CD4-positive, CD25-positive, alpha-beta regulatory T cell (primary cell): ENCODE measurements around the gene FSD2. TPM values are rescaled to one million over a fixed set of nuclear protein-coding genes. Genes with fewer than 3 reads are reported as not detected.

Source experiments
- ATAC-seq, 2 donors: fragments of 150-1000 bp; cut with Tn5 transposase; one replicate each; pipeline ENCODE4 v1.10.0; 2021; ENCODE audit warnings: low read depth in 2 of 2, moderate number of reproducible peaks in 2 of 2, moderate library complexity in 1 of 2
- DNase-seq, 3 donors: peaks; one replicate each; pipeline versions ENCODE4 v3.0.0 to v3.0.0-alpha.2; 2012 to 2022; ENCODE audit warnings: mixed read lengths in 1 of 3
- H3K27ac ChIP-seq: one replicate; pipeline ENCODE4 v1.7.0; 2013; ENCODE audit warnings: mild to moderate bottlenecking, low read length; ENCODE audit not compliant: insufficient read depth, poor library complexity, severe bottlenecking
- H3K27me3 ChIP-seq: one replicate; pipeline ENCODE4 v1.7.0; 2013; ENCODE audit warnings: low read length; ENCODE audit not compliant: control insufficient read depth, insufficient read depth
- H3K36me3 ChIP-seq: one replicate; pipeline ENCODE4 v1.7.0; 2013; ENCODE audit warnings: mild to moderate bottlenecking, low read length, moderate library complexity; ENCODE audit not compliant: control insufficient read depth, insufficient read depth
- H3K4me1 ChIP-seq: 2 replicates; pipeline ENCODE4 v1.7.0; 2013; ENCODE audit warnings: mild to moderate bottlenecking, low read length; ENCODE audit not compliant: insufficient read depth, control insufficient read depth, poor library complexity, severe bottlenecking
- H3K4me3 ChIP-seq: one replicate; pipeline ENCODE4 v1.7.0; 2013; ENCODE audit warnings: low read depth, mild to moderate bottlenecking, low read length, moderate library complexity
- H3K9me3 ChIP-seq, 2 experiments: 1 replicate in 1 of 2; 2 replicates in 1 of 2; pipeline ENCODE4 v1.7.0; 2013; ENCODE audit warnings: low read length in 2 of 2, mild to moderate bottlenecking in 1 of 2, moderate library complexity in 1 of 2; ENCODE audit not compliant: control insufficient read depth in 2 of 2
- H3K27ac Mint-ChIP-seq, 3 donors: one replicate each; pipeline ENCODE4 v1.8.0; 2020 to 2022; ENCODE audit warnings: mild to moderate bottlenecking in 3 of 3, mixed read lengths in 3 of 3, moderate library complexity in 2 of 3
- H3K27me3 Mint-ChIP-seq: one replicate; pipeline ENCODE4 v1.8.0; 2022; ENCODE audit warnings: mild to moderate bottlenecking, mixed read lengths
- H3K36me3 Mint-ChIP-seq: one replicate; pipeline ENCODE4 v1.8.0; 2020; ENCODE audit warnings: mixed read lengths
- H3K4me1 Mint-ChIP-seq, 4 donors: one replicate each; pipeline ENCODE4 v1.8.0; 2020 to 2022; ENCODE audit warnings: mixed read lengths in 4 of 4, mild to moderate bottlenecking in 1 of 4
- H3K4me3 Mint-ChIP-seq, 4 donors: one replicate each; pipeline ENCODE4 v1.8.0; 2020 to 2022; ENCODE audit warnings: mild to moderate bottlenecking in 4 of 4, mixed read lengths in 4 of 4, moderate library complexity in 3 of 4
- H3K9me3 Mint-ChIP-seq, 7 donors: one replicate each; pipeline ENCODE4 v1.8.0; 2020 to 2022; ENCODE audit warnings: mixed read lengths in 7 of 7, mild to moderate bottlenecking in 3 of 7, moderate library complexity in 2 of 7
- polyA plus RNA-seq, 4 donors: library from polyadenylated mRNA; unstranded; fragments of 300-500 nt; fragmentation: Illumina TruSeq; gene quantifications; one replicate each; pipeline ENCODE4 v1.2.3, GENCODE V29; 2021
- total RNA-seq: library from RNA; stranded (reverse); gene quantifications from one replicate; pipeline ENCODE4 v1.2.3, GENCODE V29; 2022

The FSD2 gene
- total and polyA plus RNA-seq, 5 donors from 2014 or later, result 0.06 to 0.09 TPM; not detected in 3

GRCh38 chr15:82743810-82744209, 62.1 kb downstream of the FSD2 start:
- H3K27me3 ChIP-seq, result no peaks in the 10 kb centered on the region
- H3K36me3 ChIP-seq, result no peaks in the 10 kb centered on the region
- Mint-ChIP-seq H3K9me3 (peaks cover 0 to 1% (median 0%) of the 10 kb centered on the region in 7 donors), H3K4me3 (peak overlapping the region in 1 of 4 donors; percentile 7), H3K4me1 (peaks cover 0 to 11% (median 4%) of the 10 kb centered on the region in 4 donors), H3K27ac (peak overlapping the region in 2 of 3 donors; percentile 12 to 58), H3K27me3 (no peaks in the 10 kb centered on the region), H3K36me3 (no peaks in the 10 kb centered on the region)
- no peak for ATAC-seq
- no peak overlapping the region for H3K27ac ChIP-seq
- H3K4me3 ChIP-seq, result no peak overlapping the region
- DNase-seq, result no peak
- H3K9me3 ChIP-seq, result no peaks in the 10 kb centered on the region
- no peaks in the 10 kb centered on the region for H3K4me1 ChIP-seq

- Mint-ChIP-seq H3K4me1 (peaks cover 0 to 5% (median 2%) of the 10 kb centered on the region in 4 donors), H3K27ac (no peak overlapping the region), H3K36me3 (peaks cover 8% of the 10 kb centered on the region), H3K9me3 (peaks cover 0 to 1% (median 0%) of the 10 kb centered on the region in 7 donors), H3K4me3 (no peak overlapping the region), H3K27me3 (no peaks in the 10 kb centered on the region)
- Histone ChIP-seq H3K36me3 (no peaks in the 10 kb centered on the region), H3K9me3 (no peaks in the 10 kb centered on the region), H3K4me1 (no peaks in the 10 kb centered on the region), H3K27ac (no peak overlapping the region), H3K4me3 (no peak overlapping the region), H3K27me3 (no peaks in the 10 kb centered on the region)
- ATAC-seq (no peak), DNase-seq (no peak)
Measured at GRCh38 chr15:82742134-82742533, 63.7 kb downstream of the FSD2 start.

GRCh38 chr15:82739086-82739485, 66.8 kb downstream of the FSD2 start:
- Mint-ChIP-seq H3K27me3 (no peaks in the 10 kb centered on the region), H3K9me3 (no peaks in the 10 kb centered on the region), H3K4me3 (no peak overlapping the region), H3K27ac (no peak overlapping the region), H3K36me3 (peaks cover 20% of the 10 kb centered on the region), H3K4me1 (peaks cover 0 to 5% (median under 1%) of the 10 kb centered on the region in 4 donors)
- ATAC-seq, result no peak
- H3K36me3 ChIP-seq, result peaks cover 10% of the 10 kb centered on the region
- H3K9me3 ChIP-seq, result no peaks in the 10 kb centered on the region
- no peak overlapping the region for H3K27ac ChIP-seq
- no peak for DNase-seq
- H3K27me3 ChIP-seq, result no peaks in the 10 kb centered on the region
- H3K4me1 ChIP-seq, result no peaks in the 10 kb centered on the region
- H3K4me3 ChIP-seq, result no peak overlapping the region

GRCh38 chr15:82737975-82738374, 67.9 kb downstream of the FSD2 start:
- DNase-seq (no peak), ATAC-seq (no peak)
- no peaks in the 10 kb centered on the region for H3K27me3 ChIP-seq
- no peak overlapping the region for H3K4me3 Mint-ChIP-seq
- H3K36me3 Mint-ChIP-seq, result peaks cover 26% of the 10 kb centered on the region
- peaks cover 0 to 5% (median under 1%) of the 10 kb centered on the region in 4 donors for H3K4me1 Mint-ChIP-seq
- H3K9me3 ChIP-seq, result no peaks in the 10 kb centered on the region
- no peaks in the 10 kb centered on the region for H3K27me3 Mint-ChIP-seq
- no peak overlapping the region for H3K4me3 ChIP-seq
- no peak overlapping the region for H3K27ac ChIP-seq
- no peaks in the 10 kb centered on the region for H3K4me1 ChIP-seq
- no peaks in the 10 kb centered on the region for H3K9me3 Mint-ChIP-seq
- no peak overlapping the region for H3K27ac Mint-ChIP-seq
- peaks cover 10% of the 10 kb centered on the region for H3K36me3 ChIP-seq

DNA sequence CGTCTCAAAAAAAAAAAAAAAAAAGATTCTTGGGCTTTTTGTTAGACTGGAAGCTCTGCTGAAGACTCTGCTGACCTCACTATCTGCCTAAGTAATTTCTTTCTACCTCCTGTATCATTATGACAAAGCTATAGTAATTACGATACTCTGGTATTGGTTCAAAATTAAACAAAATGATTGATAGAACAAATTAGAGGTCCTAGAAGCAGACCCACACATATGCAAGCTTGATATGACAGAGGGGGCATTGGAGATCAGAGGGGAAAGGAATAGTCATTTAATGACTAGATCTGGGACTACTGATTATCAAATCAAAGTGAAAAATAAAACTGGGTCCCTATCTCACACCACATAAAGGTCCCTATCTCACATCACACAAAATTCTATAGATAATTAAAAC, 74.3 kb downstream of the FSD2 start:
- no peak overlapping the region for H3K4me3 Mint-ChIP-seq
- H3K27me3 ChIP-seq, result no peaks in the 10 kb centered on the region
- no peaks in the 10 kb centered on the region for H3K4me1 Mint-ChIP-seq
- DNase-seq (no peak), ATAC-seq (no peak)
- peaks cover 36% of the 10 kb centered on the region for H3K36me3 Mint-ChIP-seq
- peaks cover 9% of the 10 kb centered on the region for H3K36me3 ChIP-seq
- H3K27ac ChIP-seq, result no peak overlapping the region
- H3K9me3 ChIP-seq, result no peaks in the 10 kb centered on the region
- H3K9me3 Mint-ChIP-seq, result no peaks in the 10 kb centered on the region
- no peaks in the 10 kb centered on the region for H3K27me3 Mint-ChIP-seq
- no peaks in the 10 kb centered on the region for H3K4me1 ChIP-seq
- H3K27ac Mint-ChIP-seq, result no peak overlapping the region
- H3K4me3 ChIP-seq, result no peak overlapping the region

DNA sequence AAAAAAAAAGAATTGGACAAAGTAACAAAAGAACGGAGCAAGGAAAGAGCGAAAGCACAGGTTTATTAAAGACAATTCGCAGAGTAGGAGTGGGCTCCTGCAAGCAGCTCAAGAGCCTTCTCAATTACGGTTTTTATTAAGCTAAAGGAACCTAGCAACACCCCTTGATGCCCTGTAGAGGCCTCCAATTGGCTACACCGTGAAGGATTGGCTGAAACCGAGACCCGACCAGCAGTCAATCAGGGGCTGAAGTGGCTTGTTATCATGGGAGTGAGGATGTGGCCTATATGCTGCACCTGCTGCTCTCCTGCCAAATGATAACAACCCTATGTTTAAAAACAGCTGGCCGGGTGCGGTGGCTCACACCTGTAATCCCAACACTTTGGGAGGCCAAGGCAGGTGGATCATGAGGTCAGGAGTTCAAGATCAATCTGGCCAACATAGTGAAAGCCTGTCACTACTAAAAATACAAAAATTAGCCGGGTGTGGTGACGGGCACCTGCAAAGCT, 75.8 kb downstream of the FSD2 start:
- H3K4me3 Mint-ChIP-seq, result no peak overlapping the region
- DNase-seq (no peak), ATAC-seq (no peak)
- H3K9me3 Mint-ChIP-seq, result peaks cover 0 to under 1% (median 0%) of the 10 kb centered on the region in 7 donors
- H3K4me1 Mint-ChIP-seq, result no peaks in the 10 kb centered on the region
- no peaks in the 10 kb centered on the region for H3K27me3 Mint-ChIP-seq
- H3K4me3 ChIP-seq, result no peak overlapping the region
- H3K9me3 ChIP-seq, result no peaks in the 10 kb centered on the region
- H3K27ac ChIP-seq, result no peak overlapping the region
- H3K4me1 ChIP-seq, result no peaks in the 10 kb centered on the region
- peaks cover 32% of the 10 kb centered on the region for H3K36me3 Mint-ChIP-seq
- peaks cover 5% of the 10 kb centered on the region for H3K36me3 ChIP-seq
- no peak overlapping the region for H3K27ac Mint-ChIP-seq
- H3K27me3 ChIP-seq, result no peaks in the 10 kb centered on the region

DNA sequence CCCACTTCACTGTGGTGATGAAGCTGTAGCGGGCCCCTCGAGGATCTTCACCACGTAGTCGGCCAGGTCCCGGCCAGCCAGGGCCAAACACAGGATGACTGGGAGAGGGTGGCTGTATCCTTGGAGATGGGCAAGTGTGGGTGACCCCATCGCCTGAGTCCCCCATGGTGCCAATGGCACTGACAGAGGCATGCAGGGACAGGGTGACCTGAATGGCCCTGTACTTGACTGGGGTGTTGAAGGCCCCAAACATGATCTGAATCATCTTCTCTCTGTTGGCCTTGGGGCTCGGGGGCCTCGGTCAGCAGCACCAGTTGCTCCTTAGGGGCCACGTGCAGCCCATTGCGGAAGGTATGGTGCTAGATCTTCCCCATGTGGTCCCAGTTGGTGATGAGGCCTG, 79.1 kb downstream of the FSD2 start:
- no peak for ATAC-seq
- no peaks in the 10 kb centered on the region for H3K4me1 ChIP-seq
- no peaks in the 10 kb centered on the region for H3K27me3 Mint-ChIP-seq
- peaks cover 0 to 3% (median 0%) of the 10 kb centered on the region in 7 donors for H3K9me3 Mint-ChIP-seq
- no peak overlapping the region for H3K4me3 Mint-ChIP-seq
- H3K27ac ChIP-seq, result no peak overlapping the region
- no peaks in the 10 kb centered on the region for H3K27me3 ChIP-seq
- no peaks in the 10 kb centered on the region for H3K36me3 ChIP-seq
- H3K4me3 ChIP-seq, result no peak overlapping the region
- H3K36me3 Mint-ChIP-seq, result peaks cover 16% of the 10 kb centered on the region
- H3K27ac Mint-ChIP-seq, result no peak overlapping the region
- no peaks in the 10 kb centered on the region for H3K4me1 Mint-ChIP-seq
- H3K9me3 ChIP-seq, result no peaks in the 10 kb centered on the region
- DNase-seq, result no peak

GRCh38 chr15:82715003-82715402, 90.9 kb downstream of the FSD2 start:
- Mint-ChIP-seq H3K4me3 (no peak overlapping the region), H3K27ac (no peak overlapping the region)
- no peak for DNase-seq

More at GRCh38 chr15:82715003-82715402, 90.9 kb downstream of the FSD2 start:
- Histone ChIP-seq H3K9me3 (no peaks in the 10 kb centered on the region), H3K36me3 (no peaks in the 10 kb centered on the region), H3K4me3 (no peak overlapping the region), H3K4me1 (peaks cover 2% of the 10 kb centered on the region), H3K27me3 (no peaks in the 10 kb centered on the region), H3K27ac (no peak overlapping the region)
- no peaks in the 10 kb centered on the region for H3K36me3 Mint-ChIP-seq
- ATAC-seq, result no peak
- H3K27me3 Mint-ChIP-seq, result peaks cover 28% of the 10 kb centered on the region
- H3K9me3 Mint-ChIP-seq, result peaks cover 0 to 10% (median 4%) of the 10 kb centered on the region in 7 donors
- H3K4me1 Mint-ChIP-seq, result peaks cover 0 to 6% (median 2%) of the 10 kb centered on the region in 4 donors
